Measurements from ENCODE around the gene ARHGAP19.

ARHGAP19 gene

GRCh38 chr10:97210543-97210960 is 81.9 kb downstream of the ARHGAP19 start (continued):
- TF ChIP-seq CTCF (tag by site-specific recombination; IDR thresholded peaks at IDR 0.05) (peak; percentile 72), ZBTB17 (tag by site-specific recombination; IDR thresholded peaks at IDR 0.05) (no peak), TCF7L2 (IDR thresholded peaks at IDR 0.05; ENCODE audit: borderline replicate concordance, low read depth, low read length) (no peak)

GRCh38 chr10:97207756-97208346 is 84.6 kb downstream of the ARHGAP19 start:
- Histone ChIP-seq H3K36me3 (ENCODE audit: control insufficient read depth in 2 of 2, insufficient read depth in 1 of 2, low read length in 2 of 2) (no peaks in the 10 kb centered on the region), H3K4me1 (ENCODE audit: control insufficient read depth, insufficient read depth, low read length) (no peaks in the 10 kb centered on the region), H3K9me3 (ENCODE audit: control insufficient read depth, insufficient read depth, low read depth, low read length) (no peaks in the 10 kb centered on the region), H3K4me3 (ENCODE audit: low read depth, low read length) (no peak overlapping the region), H3K27ac (ENCODE audit: extremely low read depth, low read depth, low read length) (no peak overlapping the region)
- ChIA-PET POLR2A (no interaction called here), CTCF (interaction anchor here (1.0 to 8.8 kb wide), 8 partner anchors 13 to 182 kb away, joined by 3 to 188 read pairs (median 50); no protein-coding TSS in a partner anchor)
- TF ChIP-seq ZIC2 (tag by site-specific recombination; IDR thresholded peaks at IDR 0.05) (peak; percentile 90), ZNF426 (tag by site-specific recombination; IDR thresholded peaks at IDR 0.05) (no peak), ZNF624 (tag by site-specific recombination; IDR thresholded peaks at IDR 0.05) (no peak), ZBTB1 (tag by site-specific recombination; IDR thresholded peaks at IDR 0.05) (no peak), ZNF510 (tag by site-specific recombination; IDR thresholded peaks at IDR 0.05; ENCODE audit: insufficient replicate concordance) (no peak), PRDM10 (tag by site-specific recombination; IDR thresholded peaks at IDR 0.05) (peak; percentile 37; the same call in 1 of the 2 replicates)

GRCh38 chr10:97207131-97207530 is 85.3 kb downstream of the ARHGAP19 start:
- POLR2A ChIA-PET = no interaction called here
- no peaks in the 10 kb centered on the region for H3K9me3 ChIP-seq (ENCODE audit: control insufficient read depth, insufficient read depth, low read depth, low read length)
- CTCF ChIA-PET = interaction anchor here (1.1 to 8.8 kb wide), 6 partner anchors 13 to 182 kb away, joined by 3 to 188 read pairs (median 52); no protein-coding TSS in a partner anchor
- H3K36me3 ChIP-seq (ENCODE audit: control insufficient read depth in 2 of 2, insufficient read depth in 1 of 2, low read length in 2 of 2) = no peaks in the 10 kb centered on the region
- H3K4me3 ChIP-seq (ENCODE audit: low read depth, low read length) = no peak overlapping the region
- H3K27ac ChIP-seq (ENCODE audit: extremely low read depth, low read depth, low read length) = no peak overlapping the region
- no peak for TF ChIP-seq TCF7L2 (IDR thresholded peaks at IDR 0.05; ENCODE audit: borderline replicate concordance, low read depth, low read length)
- TF ChIP-seq ZIC2 (tag by site-specific recombination; IDR thresholded peaks at IDR 0.05) = 0 out of 2 replicates have a peak, but pooled peaks have one; percentile 18
- no peaks in the 10 kb centered on the region for H3K4me1 ChIP-seq (ENCODE audit: control insufficient read depth, insufficient read depth, low read length)

GRCh38 chr10:97204826-97205679 is 87.4 kb downstream of the ARHGAP19 start:
- Histone ChIP-seq H3K4me3 (ENCODE audit: low read depth, low read length) (no peak overlapping the region), H3K4me1 (ENCODE audit: control insufficient read depth, insufficient read depth, low read length) (no peaks in the 10 kb centered on the region), H3K36me3 (ENCODE audit: control insufficient read depth in 2 of 2, insufficient read depth in 1 of 2, low read length in 2 of 2) (no peaks in the 10 kb centered on the region), H3K27ac (ENCODE audit: extremely low read depth, low read depth, low read length) (no peak overlapping the region), H3K9me3 (ENCODE audit: control insufficient read depth, insufficient read depth, low read depth, low read length) (no peaks in the 10 kb centered on the region)
- TF ChIP-seq KLF7 (tag by site-specific recombination; IDR thresholded peaks at IDR 0.05; ENCODE audit: borderline replicate concordance) (no peak), ZNF473 (tag by site-specific recombination; IDR thresholded peaks at IDR 0.05) (no peak), EGR2 (tag by site-specific recombination; IDR thresholded peaks at IDR 0.05; ENCODE audit: low read depth) (peak; percentile 31; the same call in 1 of the 2 replicates), ATF2 (tag by site-specific recombination; IDR thresholded peaks at IDR 0.05; ENCODE audit: low read depth) (peak; percentile 21; the same call in 1 of the 2 replicates), ZBTB26 (tag by site-specific recombination; optimal IDR thresholded peaks at IDR 0.05) (no peak), ZFHX2 (tag by site-specific recombination; conservative IDR thresholded peaks at IDR 0.05) (peak; percentile 50; the same call in 1 of the 2 replicates)
- ChIA-PET CTCF (interaction anchor here (0.7 to 7.5 kb wide), 8 partner anchors 8 to 168 kb away, joined by 3 to 170 read pairs (median 4); no protein-coding TSS in a partner anchor), POLR2A (no interaction called here)
